Neural cell (in vitro differentiated cells): ENCODE measurements around the gene PPM1N.

Source experiments
- EZH2 ChIP-seq: fragments of 200-600, 300-800 bp; shearing (Covaris generic), sonication (generic); IDR thresholded peaks from 2 replicates; pipeline ENCODE4 v1.6.1; 2014; ENCODE audit warnings: antibody characterized with exemption, low read length, borderline replicate concordance, mild to moderate bottlenecking; ENCODE audit not compliant: insufficient read depth, poor library complexity, severe bottlenecking
- MXI1 ChIP-seq: fragments of 450-650 bp; conservative IDR thresholded peaks from 2 replicates; pipeline ENCODE4 v1.6.1; 2014; ENCODE audit warnings: antibody characterized with exemption, mild to moderate bottlenecking; ENCODE audit not compliant: poor library complexity, severe bottlenecking
- POLR2AphosphoS5 ChIP-seq: IDR thresholded peaks from 2 replicates; pipeline ENCODE4 v1.6.1; 2012
- TAF1 ChIP-seq: IDR thresholded peaks from 2 replicates; pipeline ENCODE4 v1.6.1; 2012; ENCODE audit warnings: low read depth
- TF ChIP-seq, protein P1 (sequence below): fragments of 450-650 bp; IDR thresholded peaks from 2 replicates; pipeline ENCODE4 v1.5.1; 2014; ENCODE audit warnings: antibody characterized with exemption, mild to moderate bottlenecking, moderate library complexity; ENCODE audit not compliant: poor library complexity, severe bottlenecking

DNA sequence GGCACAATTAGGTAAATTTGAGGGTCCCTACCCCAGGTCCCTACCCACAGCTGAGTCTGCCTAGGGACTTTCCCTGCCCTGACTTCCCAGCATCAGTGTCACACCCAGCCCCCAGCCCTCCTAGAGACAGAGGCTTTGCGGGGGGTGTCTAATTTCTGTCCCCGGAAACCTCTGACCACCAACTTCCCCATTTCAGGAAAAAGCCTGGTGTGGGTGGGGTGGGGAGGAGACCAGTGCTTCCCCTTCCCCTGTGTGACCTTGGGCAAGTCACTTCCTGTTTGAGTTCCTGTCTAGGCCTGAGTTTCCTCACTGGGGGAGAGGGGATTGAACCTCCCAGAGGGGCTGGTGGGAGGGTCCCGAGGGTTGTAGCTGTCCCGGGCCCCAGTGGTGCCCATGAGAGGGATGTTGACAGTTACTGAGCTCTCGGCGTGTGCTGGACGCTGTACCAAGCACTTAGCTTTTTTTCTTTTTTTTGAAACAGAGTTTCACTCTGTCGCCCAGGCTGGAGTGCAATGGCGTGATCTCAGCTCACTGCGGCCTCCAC lies 16.9 kb downstream of the PPM1N start:
- TF ChIP-seq POLR2AphosphoS5 (no peak), MXI1 (no peak), TAF1 (no peak), EZH2 (no peak)
- TF ChIP-seq, protein P1, sequence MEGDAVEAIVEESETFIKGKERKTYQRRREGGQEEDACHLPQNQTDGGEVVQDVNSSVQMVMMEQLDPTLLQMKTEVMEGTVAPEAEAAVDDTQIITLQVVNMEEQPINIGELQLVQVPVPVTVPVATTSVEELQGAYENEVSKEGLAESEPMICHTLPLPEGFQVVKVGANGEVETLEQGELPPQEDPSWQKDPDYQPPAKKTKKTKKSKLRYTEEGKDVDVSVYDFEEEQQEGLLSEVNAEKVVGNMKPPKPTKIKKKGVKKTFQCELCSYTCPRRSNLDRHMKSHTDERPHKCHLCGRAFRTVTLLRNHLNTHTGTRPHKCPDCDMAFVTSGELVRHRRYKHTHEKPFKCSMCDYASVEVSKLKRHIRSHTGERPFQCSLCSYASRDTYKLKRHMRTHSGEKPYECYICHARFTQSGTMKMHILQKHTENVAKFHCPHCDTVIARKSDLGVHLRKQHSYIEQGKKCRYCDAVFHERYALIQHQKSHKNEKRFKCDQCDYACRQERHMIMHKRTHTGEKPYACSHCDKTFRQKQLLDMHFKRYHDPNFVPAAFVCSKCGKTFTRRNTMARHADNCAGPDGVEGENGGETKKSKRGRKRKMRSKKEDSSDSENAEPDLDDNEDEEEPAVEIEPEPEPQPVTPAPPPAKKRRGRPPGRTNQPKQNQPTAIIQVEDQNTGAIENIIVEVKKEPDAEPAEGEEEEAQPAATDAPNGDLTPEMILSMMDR: no peak
